HG02759 (cell line): ENCODE measurements around the gene CNKSR3.

Experiments
- ATAC-seq: cut with Tn5 transposase; IDR thresholded peaks from one replicate; pipeline ENCODE4 v1.9.1; 2021; ENCODE audit warnings: mild to moderate bottlenecking, moderate library complexity; ENCODE audit not compliant: unreplicated experiment

Gene CNKSR3

GRCh38 chr6:154481521-154482013 is 28.9 kb downstream of the CNKSR3 start:
- ATAC-seq, result no peak

- no peak for ATAC-seq
Observed at GRCh38 chr6:154479771-154480639, 30.5 kb downstream of the CNKSR3 start.

GRCh38 chr6:154479351-154479769 is 31.1 kb downstream of the CNKSR3 start:
- no peak for ATAC-seq

GRCh38 chr6:154478701-154479060 is 31.8 kb downstream of the CNKSR3 start:
- no peak for ATAC-seq

GRCh38 chr6:154478021-154478700 is 32.3 kb downstream of the CNKSR3 start:
- ATAC-seq, result peak; percentile 30

- ATAC-seq, result no peak
Observed at GRCh38 chr6:154476494-154476893, 34.0 kb downstream of the CNKSR3 start.

GRCh38 chr6:154474648-154475428 is 35.6 kb downstream of the CNKSR3 start:
- no peak for ATAC-seq

- no peak for ATAC-seq
Observed at GRCh38 chr6:154473324-154473723, 37.2 kb downstream of the CNKSR3 start.

- ATAC-seq, result no peak
Observed at GRCh38 chr6:154471609-154472362, 38.7 kb downstream of the CNKSR3 start.

GRCh38 chr6:154469306-154469935 is 41.1 kb downstream of the CNKSR3 start:
- ATAC-seq, result no peak

- no peak for ATAC-seq
Observed at GRCh38 chr6:154468760-154469159, 41.7 kb downstream of the CNKSR3 start.

- no peak for ATAC-seq
Observed at GRCh38 chr6:154466971-154467679, 43.4 kb downstream of the CNKSR3 start.

- ATAC-seq, result no peak
Observed at GRCh38 chr6:154466139-154466538, 44.3 kb downstream of the CNKSR3 start.

- ATAC-seq, result no peak
Observed at GRCh38 chr6:154463573-154464419, 46.7 kb downstream of the CNKSR3 start.

GRCh38 chr6:154462425-154462824 is 48.1 kb downstream of the CNKSR3 start:
- ATAC-seq, result no peak

GRCh38 chr6:154461348-154461747 is 49.1 kb downstream of the CNKSR3 start:
- no peak for ATAC-seq

- ATAC-seq, result no peak
Observed at GRCh38 chr6:154460306-154461071, 50.0 kb downstream of the CNKSR3 start.

GRCh38 chr6:154459513-154459912 is 51.0 kb downstream of the CNKSR3 start:
- ATAC-seq, result no peak
